GM19238 (cell line): Measurements from ENCODE around the gene ZNF324.
"Not testable (repeated sequence)": the region's sequence is repeated elsewhere in the genome, so short reads cannot be mapped to it uniquely, and the experiment has no call there.

Experiments
- DNase-seq: peaks from one replicate; pipeline ENCODE4 v3.0.0; 2011; ENCODE audit warnings: low spot score; ENCODE audit not compliant: insufficient read length

ZNF324 gene

DNA sequence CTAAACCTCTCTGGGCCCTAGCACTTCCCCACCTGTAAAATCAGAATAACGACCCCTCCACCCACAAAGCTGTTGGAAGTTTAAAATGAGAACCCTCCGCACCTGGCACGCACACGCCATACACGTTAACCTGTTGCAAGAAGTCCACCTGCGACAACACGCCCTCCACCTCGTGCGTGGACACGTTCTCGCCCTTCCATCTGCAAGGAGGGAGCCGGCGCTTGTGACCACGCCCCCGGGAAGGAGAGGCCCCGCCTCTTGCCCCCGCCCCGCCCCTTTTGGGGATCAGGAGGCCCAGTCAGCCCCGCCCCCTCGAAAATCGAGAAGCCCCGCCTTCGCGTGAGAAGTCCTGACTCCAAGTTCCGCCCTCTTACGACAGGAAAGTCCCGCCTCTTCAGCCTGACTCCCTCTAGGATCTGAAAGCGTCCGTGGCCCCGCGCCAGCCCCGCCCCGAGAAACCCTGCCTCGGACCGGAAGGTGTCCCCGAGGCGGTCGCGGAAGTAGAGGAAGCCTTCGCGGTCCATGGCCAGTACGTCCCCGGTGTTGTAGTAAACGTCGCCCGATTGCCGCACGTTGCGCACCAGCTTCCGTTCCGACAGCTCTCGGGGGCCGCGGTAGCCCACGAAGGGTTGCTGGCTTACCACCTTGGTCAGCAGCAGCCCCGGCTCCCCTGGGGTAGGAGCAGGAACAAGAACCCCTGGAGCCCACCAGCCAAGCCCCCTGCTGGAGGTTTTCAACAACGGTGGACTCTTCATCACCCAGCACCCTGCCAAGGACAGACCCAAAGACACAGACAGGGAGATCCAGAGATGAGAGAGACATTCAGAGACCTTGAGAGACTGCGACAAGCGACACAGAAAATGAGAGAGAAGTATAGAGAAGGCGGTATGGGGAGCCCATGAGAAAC lies 32.4 kb downstream of the ZNF324 start:
- peak; percentile 97 for DNase-seq

DNA sequence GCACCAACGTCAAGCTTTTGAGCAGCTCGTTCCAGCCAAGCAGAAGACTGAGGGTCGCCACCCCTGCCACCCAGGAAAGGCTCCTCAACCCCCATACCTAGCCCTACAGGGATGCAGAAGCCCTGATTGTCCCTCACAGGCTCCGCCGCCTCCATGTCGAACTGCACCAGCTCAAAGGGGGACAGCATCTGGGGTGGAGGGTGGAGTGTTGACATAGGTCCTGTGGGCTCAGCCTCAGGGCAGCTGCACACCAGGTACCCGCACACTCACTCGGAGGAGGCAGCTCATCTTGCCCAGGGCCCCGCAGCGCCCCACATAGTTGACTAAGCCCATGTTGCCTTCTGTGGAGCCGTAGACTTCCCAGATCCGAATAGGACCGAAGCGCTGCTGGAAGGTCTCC lies 33.4 kb downstream of the ZNF324 start:
- no peak for DNase-seq

DNA sequence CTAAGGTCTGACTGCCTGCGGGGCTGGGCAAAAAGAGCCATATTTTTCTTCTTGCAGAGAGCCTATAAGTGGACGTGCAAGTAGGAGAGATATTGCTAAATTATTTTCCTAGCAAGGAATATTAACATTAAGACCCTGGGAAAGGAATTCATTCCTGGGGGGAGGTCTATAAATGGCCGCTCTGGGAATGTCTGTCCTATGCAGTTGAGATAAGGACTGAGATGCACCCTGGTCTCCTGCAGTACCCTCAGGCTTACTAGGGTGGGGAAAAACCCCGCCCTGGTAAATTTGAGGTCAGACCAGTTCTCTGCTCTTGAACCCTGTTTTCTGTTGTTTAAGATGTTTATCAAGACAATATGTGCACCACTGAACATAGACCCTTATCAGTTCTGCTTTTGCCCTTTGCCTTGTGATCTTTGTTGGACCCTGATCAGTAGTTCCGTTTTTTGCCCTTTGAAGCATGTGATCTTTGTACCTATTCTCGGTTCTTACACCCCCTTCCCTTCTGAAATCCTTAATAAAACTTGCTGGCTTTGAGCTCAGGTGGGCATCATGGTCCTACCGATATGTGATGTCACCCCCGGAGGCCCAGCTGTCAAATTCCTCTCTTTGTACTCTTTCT lies 40.8 kb downstream of the ZNF324 start:
- DNase-seq: not testable (repeated sequence)

DNA sequence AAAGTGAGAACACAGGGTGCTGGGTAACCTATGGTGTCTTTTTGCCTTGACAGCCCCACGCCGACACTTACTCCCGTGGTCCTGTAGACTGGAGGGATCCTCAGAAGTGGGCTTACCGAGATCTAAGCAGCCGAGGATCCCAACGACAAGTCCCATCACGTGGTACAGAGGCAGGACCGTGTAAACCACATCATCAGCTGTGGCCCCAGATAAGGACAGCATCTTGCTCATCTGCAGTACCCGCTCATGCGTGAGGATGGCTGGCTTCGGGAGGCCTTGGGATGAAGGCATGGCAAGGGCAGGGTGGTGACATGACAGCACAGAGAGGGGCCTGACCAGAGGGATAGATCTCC lies 42.8 kb downstream of the ZNF324 start:
- no peak for DNase-seq

DNA sequence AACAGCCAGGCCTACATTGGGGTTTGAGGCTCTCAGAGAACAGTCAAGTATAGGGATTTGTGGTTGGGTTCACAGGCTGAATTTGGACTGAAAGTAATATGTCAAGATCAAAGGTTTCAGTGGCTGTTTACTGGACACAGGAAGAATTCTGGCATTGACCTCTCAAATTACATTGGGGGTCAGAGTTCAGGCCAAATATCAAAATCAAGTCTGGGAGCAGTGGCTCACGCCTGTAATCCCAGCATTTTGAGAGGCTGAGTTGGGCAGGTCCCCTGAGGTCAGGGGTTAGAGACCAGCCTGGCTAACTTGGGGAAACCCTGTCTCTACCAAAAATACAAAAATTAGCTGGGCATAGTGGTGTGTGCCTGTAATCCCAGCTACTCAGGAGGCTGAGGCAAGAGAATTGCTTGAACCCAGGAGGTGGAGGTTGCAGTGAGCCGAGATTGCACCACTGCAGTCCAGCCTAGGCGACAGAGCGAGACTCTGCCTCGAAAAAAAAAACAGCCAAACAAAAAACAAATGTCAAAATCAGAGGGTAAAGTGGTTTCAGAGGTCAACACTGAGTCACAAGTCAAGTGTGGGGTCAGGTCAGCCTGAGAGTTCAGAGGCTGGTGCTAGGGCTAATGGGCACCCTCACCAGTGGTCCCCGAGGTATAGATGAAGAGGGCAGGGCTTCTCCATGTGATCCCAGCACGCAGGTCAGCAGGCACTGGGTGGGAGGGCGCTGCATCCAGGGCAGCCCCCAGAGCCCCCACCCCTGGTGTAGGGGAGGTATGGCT lies 43.4 kb downstream of the ZNF324 start:
- DNase-seq: no peak

DNA sequence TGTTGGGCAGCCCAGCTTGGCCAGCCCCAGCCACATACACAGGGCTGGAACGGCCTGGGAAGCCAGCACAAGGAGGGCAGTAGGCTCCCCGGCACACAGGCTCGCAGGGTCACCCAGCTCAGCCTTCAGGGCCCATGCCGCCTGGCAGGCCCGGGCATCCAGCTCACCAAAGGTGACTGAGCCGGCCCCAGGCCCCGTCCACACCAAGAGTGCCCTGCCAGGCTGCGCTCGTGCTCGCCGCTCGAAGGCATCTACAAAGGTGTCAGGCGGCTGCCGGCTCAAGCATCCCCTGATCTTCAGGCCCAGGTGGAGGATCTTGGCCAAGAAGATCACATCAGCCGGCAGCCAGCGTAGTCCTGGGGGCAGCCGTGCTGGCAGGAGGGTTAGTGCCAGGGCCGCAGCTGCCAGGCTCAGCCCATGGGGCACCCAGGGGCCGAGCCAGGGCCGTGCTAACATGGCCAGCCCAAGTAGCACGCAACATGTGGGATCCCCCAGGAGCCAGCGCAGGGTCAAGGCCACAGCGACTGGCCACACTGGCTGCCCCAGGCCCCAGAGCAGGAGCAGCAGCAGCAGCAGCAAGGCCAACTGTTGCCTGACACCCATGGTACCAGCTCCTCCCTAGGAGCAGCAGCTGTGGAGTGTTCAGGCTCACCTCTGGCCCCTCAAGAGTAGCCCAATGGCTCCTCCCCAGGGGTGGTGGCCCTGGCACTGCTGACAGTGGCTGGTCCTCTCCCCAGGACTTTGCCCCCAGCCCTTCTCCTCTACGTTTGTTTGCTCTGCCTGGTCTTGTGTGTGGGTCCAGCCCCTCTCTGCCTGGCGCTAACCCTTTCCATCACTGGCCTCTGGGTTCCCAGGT lies 44.7 kb downstream of the ZNF324 start, which contains the start of gene SLC27A5:
Gene SLC27A5 (minus strand): TSS at position 640 of the 856 bp plus-strand sequence. CDS start 37 bp downstream, at position 603.
- DNase-seq: no peak

DNA sequence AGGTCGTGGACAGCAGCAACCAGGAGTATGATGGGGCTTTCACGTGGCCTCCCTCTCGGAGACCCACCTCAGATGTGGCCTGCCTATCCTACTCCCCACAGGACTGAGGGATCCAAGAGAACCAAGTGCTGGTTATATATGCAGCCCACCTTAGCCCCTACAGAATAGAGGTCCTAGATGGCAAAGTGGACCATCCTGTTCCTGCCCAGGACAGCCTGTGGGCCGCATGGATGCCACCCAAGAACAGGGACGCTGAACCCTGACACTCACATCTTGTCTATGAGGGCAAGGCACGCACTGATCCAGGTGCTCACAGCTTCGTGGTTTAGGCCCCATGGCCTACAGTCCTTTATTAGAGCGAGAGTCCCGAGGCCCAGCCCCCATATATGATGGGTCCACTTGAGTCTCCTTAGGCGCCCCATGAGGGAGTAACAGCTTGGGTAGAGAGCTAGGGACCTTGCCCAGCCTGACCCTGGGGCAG lies 46.4 kb downstream of the ZNF324 start:
- DNase-seq: no peak

DNA sequence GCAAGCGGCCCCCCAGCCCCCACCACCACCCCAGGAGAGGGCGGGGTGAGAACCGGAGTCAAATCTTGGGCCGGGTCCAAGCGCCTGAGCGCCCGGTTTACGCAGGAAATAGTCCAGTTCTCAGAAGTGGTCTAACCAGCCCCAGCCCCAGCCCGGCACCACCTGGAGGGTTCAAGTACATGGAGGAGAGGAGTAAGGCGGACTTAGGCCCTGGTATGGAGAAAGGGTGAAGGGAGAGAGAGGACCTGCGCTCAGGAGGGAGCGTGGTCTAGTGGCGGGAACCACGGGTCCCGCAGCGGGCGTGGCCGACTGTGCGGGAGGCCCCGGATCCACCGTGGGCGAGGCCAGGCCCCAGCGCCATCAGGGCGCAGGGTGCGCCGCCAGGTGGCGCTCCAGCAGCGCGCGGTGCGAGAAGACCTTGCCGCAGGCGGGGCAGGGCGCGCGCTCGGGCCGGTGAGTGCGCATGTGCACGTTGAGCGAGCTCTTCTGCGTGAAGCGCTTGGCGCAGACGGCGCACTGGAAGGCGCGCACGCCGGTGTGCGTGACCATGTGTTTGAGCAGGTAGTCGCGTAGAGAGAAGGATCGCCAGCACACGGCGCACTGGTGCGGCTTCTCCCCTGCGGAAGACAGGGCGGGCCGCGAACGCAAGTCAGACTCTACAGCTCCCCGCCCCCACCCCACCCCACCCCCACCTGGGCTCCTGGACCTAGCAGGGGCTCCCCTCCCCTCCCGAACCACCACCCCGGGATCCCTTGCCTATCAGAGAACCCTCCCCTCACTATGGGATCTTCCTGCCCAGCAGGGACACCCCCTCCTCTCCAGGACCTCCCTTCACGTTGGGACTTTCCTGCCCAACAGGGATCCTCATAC lies 47.0 kb downstream of the ZNF324 start:
- DNase-seq: peak; percentile 95

DNA sequence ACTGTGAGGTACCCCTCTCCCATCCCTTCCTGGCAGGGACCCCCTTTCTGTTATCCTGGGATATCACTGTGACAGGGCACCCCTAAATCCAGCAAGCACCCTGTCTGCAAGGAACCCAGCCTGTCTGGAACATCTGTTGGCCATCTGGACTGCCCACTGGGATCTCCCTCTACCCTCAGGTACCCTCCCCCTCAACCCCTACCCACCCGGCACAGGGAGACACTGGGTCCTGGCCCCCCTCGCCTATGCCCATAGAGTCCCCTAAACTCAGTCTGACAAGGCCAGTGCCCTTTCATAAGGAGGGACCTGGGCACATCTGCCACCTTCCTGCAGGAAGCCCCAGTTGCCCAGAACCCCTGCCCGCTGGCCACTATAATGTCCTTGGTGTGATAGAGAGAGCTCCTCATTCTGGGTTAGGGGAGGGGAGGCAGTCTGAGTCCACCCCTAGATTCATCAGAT lies 47.7 kb downstream of the ZNF324 start:
- no peak for DNase-seq

DNA sequence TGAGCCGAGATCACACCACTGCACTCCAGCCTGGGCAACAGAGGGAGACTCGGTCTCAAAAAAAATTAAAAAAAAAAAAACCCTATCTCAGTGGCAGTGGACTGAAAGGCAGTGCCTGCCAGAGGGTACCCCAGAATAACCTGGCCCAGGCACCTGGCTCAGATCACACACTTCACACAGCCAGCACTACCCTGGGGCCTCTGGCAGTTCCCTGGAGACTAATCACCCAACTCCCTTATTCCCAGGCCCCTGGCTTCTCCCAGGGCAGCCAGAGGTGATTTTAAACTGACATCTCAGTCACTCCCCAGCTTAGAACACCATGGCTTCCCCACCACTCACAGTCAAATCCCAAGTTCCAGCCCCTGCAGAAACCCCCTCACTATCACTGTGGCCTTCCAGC lies 48.4 kb downstream of the ZNF324 start:
- no peak for DNase-seq

DNA sequence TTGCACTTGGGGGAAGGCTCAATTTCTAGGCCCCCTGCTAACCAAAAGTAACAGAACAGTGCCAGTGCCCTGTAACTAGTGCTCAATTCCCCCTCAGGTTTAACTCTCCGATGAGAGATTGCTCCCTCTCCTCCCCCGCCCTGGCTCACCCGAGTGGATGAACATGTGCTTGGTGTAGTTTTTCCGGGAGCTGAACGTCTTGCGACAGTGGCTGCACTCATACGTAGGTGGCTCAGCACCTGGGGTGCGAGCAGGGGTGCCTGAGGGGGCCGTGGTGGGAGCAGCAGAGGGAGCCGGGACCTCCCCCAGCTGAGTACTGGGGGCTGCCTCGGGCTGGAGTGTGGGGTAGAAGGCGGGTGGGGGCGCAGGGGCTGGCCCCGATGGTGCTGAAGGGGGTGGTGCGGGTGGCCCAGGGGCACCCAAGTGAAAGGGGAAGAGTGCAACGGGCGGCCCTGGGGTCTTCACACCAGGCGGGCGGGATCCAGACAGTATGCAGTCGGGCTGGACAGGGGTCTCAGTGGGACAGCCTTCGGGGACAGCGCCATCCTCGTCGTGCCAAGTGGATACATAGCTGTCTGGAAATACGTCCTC lies 49.5 kb downstream of the ZNF324 start:
- no peak for DNase-seq

DNA sequence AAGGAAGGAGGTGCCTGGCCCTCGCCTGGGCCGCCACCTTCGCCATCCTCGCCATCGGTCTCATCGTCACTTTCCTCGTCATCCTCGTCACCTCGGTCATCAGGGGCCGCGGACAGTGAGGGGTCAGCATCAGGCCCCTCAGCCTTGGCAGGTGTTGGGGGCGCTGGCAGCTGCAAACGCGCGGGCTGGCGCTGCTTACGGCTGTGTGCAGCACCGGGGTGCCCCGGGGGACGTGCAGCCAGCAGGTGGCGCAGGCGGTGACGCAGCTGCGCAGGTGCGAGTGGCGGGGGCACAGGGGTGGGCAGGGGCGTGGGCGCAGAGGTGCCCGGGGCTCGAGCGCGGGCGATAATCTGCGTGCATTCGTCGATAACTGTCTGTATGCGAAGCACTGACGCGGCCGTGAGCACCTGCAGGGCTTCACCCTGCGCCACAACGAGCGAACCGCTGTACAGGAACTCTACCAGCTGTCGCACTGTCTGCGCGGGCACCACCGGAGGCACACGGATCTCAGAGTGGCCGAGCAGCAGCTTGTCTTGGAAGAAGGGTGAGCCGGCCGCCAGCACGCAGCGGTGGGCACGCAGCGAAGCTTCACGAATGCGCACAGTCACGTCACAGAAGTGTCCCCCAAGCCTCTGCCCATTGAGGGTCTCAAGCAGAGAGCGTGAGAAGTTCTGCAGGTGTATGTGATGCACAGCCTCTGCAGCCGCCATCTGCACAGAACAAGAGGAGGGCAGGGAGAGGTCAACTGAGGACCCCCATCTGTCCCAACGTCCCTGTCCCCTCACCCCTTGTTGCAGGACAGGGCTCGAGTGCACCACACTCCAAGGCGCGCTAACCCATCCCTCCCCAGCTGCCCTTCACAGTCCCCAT lies 50.3 kb downstream of the ZNF324 start:
- DNase-seq: no peak

DNA sequence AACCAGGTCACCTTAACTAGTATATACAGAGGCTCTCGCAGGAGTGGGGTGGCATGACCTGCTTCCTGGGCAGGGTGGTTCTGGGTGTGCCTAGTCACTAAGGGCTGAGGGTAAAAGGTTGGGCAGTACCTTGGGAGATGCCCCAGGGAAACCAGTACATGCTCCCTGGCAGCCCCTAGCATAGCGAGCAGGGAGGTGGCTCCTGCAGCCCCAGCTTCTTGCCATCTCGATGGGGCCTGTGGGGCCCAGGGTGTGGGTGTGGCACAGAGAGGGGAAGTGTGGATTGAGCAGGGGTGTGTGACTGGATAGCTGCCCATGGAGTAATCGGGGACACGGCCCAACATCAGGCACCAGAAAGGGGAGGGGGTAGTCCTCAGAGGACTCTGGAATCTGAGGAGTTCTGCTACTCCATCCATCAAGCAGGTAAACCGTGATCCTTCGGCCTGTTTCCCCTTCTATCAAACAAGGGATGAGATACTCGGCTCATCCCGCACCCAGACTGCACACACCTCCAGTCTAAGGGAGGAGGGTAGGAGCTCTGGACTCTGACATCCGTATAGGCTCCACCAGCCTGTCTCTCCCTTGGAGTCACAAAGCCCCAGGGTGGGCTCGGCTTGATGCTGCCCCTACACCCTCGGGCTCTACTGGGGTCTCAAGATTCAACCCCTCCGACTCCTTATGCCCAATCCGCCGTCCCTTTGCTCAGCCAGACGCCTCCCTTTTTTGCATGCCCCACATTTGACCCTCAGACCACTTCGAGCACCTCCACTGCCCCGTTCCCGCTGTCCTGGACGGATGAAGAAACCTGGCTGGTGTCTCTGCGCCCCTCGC lies 51.6 kb downstream of the ZNF324 start:
- no peak for DNase-seq

DNA sequence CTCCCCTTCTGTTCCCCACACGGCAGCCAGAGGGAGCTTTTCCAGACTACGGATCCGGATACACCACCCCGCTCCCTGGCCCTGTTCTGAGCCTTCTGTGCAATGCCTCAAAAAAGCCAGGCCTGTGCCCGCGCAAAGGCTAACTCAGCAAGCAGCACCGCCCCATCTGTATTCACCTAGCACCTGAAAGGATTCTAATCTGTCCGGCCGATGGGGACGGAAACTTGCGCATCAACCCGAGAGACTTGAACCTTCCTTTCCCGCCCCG lies 52.1 kb downstream of the ZNF324 start:
- DNase-seq: peak; percentile 52

DNA sequence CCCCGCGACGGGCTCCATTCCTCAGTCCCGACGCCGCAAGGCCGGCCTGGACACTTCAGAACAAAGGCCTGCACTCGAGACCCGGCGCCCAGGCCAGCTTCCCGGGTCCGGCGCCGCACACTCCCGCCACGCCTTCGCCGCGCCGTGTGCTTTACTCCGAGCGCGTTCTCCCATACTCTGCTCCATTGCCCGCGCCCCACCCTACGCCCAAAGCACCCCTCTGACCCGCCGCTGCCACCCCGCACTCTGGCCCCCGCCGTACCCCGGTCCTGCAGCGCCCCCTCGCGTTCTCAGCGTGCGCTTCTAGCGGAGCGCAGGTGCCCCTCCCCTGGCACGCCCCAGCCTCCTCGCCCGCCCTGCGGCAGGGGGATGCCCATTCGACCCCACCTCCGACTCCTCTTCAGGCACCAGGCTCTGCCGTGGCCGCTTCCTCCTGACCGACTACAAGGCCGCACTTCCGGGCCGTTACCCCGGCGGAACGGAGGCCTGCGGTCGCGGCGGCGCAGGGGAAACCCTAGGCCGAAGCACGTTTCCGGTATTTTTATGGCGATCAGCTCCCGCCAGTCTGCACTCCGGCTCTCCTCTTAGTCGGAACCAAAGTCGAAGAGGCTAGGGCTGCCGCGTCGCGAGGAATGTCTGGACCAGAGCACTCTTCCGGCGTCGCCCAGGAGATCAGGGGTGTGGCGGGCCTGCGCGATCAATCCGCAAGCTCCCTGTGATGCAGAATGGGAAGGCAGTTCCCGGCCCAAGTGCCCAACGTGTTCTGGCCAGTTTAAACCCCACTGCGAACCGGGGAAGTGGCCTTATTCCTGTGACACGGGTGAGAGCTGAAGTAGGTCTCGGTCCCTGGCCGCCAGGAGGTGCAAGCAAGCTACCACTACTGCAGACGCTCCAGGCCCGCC lies 52.7 kb downstream of the ZNF324 start, which contains the start of gene ZBTB45:
Gene ZBTB45 (minus strand): TSS at position 456 of the 902 bp plus-strand sequence. CDS start 2,137 bp downstream, outside the sequence.
- peak; percentile 79 for DNase-seq

DNA sequence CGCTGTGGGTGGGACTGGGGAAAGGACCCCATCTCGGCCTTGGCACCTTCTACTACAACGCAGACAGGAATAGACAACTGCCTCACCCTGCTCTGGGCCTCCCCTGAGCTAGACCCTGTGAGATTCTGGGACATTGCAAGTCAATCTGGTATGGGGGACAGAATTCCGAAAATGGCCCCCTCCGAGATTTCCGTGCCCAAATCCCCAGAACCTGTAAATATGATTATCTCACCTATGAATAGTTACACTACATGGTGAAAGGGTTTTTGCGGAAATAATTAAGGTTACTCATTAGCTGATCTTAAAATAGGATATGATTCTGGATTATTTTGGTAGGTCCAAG lies 53.3 kb downstream of the ZNF324 start:
- DNase-seq: no peak

DNA sequence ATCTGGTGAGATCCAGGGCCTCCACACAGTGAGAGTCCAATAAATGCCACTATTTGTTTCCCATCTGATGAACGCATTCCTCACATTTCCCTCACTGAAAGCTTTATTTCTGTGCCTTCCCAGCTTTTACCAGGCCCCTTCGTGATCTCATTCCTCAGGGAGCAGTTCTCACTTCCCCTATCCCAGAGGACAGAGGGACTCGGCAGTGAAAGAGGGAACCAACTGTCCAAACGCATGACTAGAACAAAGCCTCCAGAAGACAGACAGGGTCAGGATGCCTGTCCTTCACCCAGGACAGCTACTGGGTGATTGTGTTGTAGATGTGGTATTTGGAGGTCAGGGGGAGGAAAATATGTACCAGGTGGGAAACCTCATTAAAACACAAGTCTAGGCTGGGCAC lies 54.8 kb downstream of the ZNF324 start:
- DNase-seq: no peak
